Breast epithelium (tissue), 3 donors: ENCODE data around the gene RTF2.

Experiments used
- POLR2A ChIP-seq: fragments of 450-650 bp; IDR thresholded peaks from one replicate; pipeline ENCODE4 v1.6.1; 2016; ENCODE audit warnings: antibody characterized with exemption, mild to moderate bottlenecking, moderate library complexity
- POLR2AphosphoS5 ChIP-seq, 3 donors: sonication (generic); formaldehyde crosslinking; IDR thresholded peaks; one replicate each; pipeline ENCODE4 v1.6.1; 2017; ENCODE audit warnings: antibody characterized with exemption in 3 of 3
- TF ChIP-seq, protein P1 (sequence below), 3 donors: fragments of 450-650 bp; IDR thresholded peaks; one replicate each; pipeline ENCODE4 v1.5.1; 2016 to 2017; ENCODE audit warnings: antibody characterized with exemption in 3 of 3, mild to moderate bottlenecking in 3 of 3, moderate library complexity in 3 of 3

DNA sequence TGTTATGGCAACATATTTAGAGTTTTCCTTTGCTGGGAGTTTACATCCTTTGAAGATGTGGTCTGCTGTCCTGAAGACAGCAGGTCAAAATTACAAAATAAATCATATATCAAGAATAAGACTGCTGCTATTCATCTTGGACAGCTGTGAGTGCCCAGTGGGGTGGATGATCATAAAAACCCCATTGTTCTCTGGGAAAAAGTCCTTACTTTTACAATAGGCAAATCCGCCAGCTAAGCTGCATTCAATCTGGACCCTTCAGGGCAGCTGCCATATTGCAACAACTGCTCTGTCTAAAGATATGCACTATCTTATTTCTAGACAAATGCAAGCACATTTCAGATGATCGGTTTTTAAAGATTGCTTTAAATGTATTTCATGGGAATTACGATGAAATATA lies 37.0 kb upstream of the RTF2 start:
- TF ChIP-seq, protein P1, sequence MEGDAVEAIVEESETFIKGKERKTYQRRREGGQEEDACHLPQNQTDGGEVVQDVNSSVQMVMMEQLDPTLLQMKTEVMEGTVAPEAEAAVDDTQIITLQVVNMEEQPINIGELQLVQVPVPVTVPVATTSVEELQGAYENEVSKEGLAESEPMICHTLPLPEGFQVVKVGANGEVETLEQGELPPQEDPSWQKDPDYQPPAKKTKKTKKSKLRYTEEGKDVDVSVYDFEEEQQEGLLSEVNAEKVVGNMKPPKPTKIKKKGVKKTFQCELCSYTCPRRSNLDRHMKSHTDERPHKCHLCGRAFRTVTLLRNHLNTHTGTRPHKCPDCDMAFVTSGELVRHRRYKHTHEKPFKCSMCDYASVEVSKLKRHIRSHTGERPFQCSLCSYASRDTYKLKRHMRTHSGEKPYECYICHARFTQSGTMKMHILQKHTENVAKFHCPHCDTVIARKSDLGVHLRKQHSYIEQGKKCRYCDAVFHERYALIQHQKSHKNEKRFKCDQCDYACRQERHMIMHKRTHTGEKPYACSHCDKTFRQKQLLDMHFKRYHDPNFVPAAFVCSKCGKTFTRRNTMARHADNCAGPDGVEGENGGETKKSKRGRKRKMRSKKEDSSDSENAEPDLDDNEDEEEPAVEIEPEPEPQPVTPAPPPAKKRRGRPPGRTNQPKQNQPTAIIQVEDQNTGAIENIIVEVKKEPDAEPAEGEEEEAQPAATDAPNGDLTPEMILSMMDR (IDR thresholded peaks at IDR 0.05) = no peak
- no peak for TF ChIP-seq POLR2A
- TF ChIP-seq POLR2AphosphoS5 (IDR thresholded peaks at IDR 0.05) = no peak
